H9 (cell line): ENCODE measurements around the gene MGLL. TPM values are rescaled to one million over a fixed set of nuclear protein-coding genes. Genes with fewer than 3 reads are reported as not detected.

ENCODE experiments used
- DNase-seq: peaks from one replicate; pipeline ENCODE4 v3.0.0-alpha.2; 2017
- H2AFZ ChIP-seq: one replicate; pipeline ENCODE4 v1.6.1; 2013; ENCODE audit warnings: mild to moderate bottlenecking, low read length, control low read depth, moderate library complexity
- H2AK5ac ChIP-seq: 2 replicates; pipeline ENCODE4 v1.6.1; 2013; ENCODE audit warnings: low read length, control low read depth, mixed read lengths; ENCODE audit not compliant: insufficient read length
- H2BK120ac ChIP-seq: one replicate; pipeline ENCODE4 v1.6.1; 2013; ENCODE audit warnings: low read depth, mild to moderate bottlenecking, low read length, control low read depth, inconsistent platforms; ENCODE audit not compliant: poor library complexity, severe bottlenecking
- H2BK12ac ChIP-seq: 2 replicates; pipeline ENCODE4 v1.6.1; 2013; ENCODE audit warnings: low read length, control low read depth, mixed read lengths, low read depth; ENCODE audit not compliant: insufficient read length
- H2BK15ac ChIP-seq: 2 replicates; pipeline ENCODE4 v1.6.1; 2013; ENCODE audit warnings: low read depth, low read length, control low read depth
- H2BK20ac ChIP-seq: one replicate; pipeline ENCODE4 v1.6.1; 2013; ENCODE audit warnings: low read depth, mild to moderate bottlenecking, low read length, control low read depth, inconsistent platforms; ENCODE audit not compliant: poor library complexity, severe bottlenecking
- H2BK5ac ChIP-seq: 2 replicates; pipeline ENCODE4 v1.6.1; 2013; ENCODE audit warnings: low read length, control low read depth, mixed read lengths; ENCODE audit not compliant: insufficient read length
- H3K14ac ChIP-seq: 2 replicates; pipeline ENCODE4 v1.6.1; 2013; ENCODE audit warnings: low read length, control low read depth; ENCODE audit not compliant: insufficient read depth
- H3K18ac ChIP-seq: 2 replicates; pipeline ENCODE4 v1.6.1; 2013; ENCODE audit warnings: low read depth, mild to moderate bottlenecking, mixed read lengths, low read length, control low read depth; ENCODE audit not compliant: insufficient read length
- H3K23ac ChIP-seq: 2 replicates; pipeline ENCODE4 v1.6.1; 2013; ENCODE audit warnings: low read length, control low read depth, mixed read lengths, low read depth; ENCODE audit not compliant: insufficient read length
- H3K23me2 ChIP-seq: 2 replicates; pipeline ENCODE4 v1.6.1; 2013; ENCODE audit warnings: low read depth, mild to moderate bottlenecking, mixed read lengths, low read length, control low read depth; ENCODE audit not compliant: insufficient read length, poor library complexity, severe bottlenecking
- H3K27ac ChIP-seq: 2 replicates; pipeline ENCODE4 v1.5.1; 2013; ENCODE audit warnings: low read length, control low read depth, mixed read lengths, low read depth; ENCODE audit not compliant: insufficient read length
- H3K27me3 ChIP-seq: 2 replicates; pipeline ENCODE4 v1.6.1; 2013; ENCODE audit warnings: low read length, control low read depth, inconsistent platforms; ENCODE audit not compliant: insufficient read depth
- H3K4ac ChIP-seq: 2 replicates; pipeline ENCODE4 v1.6.1; 2013; ENCODE audit warnings: low read depth, mild to moderate bottlenecking, control low read depth, inconsistent platforms, low read length, moderate library complexity
- H3K4me1 ChIP-seq: 2 replicates; pipeline ENCODE4 v1.6.1; 2013; ENCODE audit warnings: low read length, control low read depth, inconsistent platforms; ENCODE audit not compliant: insufficient read depth
- H3K4me2 ChIP-seq: 2 replicates; pipeline ENCODE4 v1.6.1; 2013; ENCODE audit warnings: low read length, control low read depth, mixed read lengths; ENCODE audit not compliant: insufficient read length, insufficient read depth
- H3K56ac ChIP-seq: 2 replicates; pipeline ENCODE4 v1.6.1; 2013; ENCODE audit warnings: low read depth, mild to moderate bottlenecking, mixed read lengths, low read length, control low read depth; ENCODE audit not compliant: insufficient read length
- H3K79me1 ChIP-seq: 2 replicates; pipeline ENCODE4 v1.6.1; 2013; ENCODE audit warnings: low read depth, mild to moderate bottlenecking, moderate library complexity, low read length, control low read depth, inconsistent platforms; ENCODE audit not compliant: insufficient read depth, poor library complexity, severe bottlenecking
- H3K79me2 ChIP-seq: 2 replicates; pipeline ENCODE4 v1.6.1; 2013; ENCODE audit warnings: low read length, control low read depth, inconsistent platforms; ENCODE audit not compliant: insufficient read depth
- H3K9ac ChIP-seq: 2 replicates; pipeline ENCODE4 v1.6.1; 2013; ENCODE audit warnings: low read length, control low read depth, mixed read lengths; ENCODE audit not compliant: insufficient read length; ENCODE audit errors: extremely low read depth
- H3K9me3 ChIP-seq: one replicate; pipeline ENCODE4 v1.6.1; 2013; ENCODE audit warnings: low read depth, low read length, inconsistent platforms; ENCODE audit not compliant: control insufficient read depth
- H3T11ph ChIP-seq: one replicate; pipeline ENCODE4 v1.6.1; 2013; ENCODE audit warnings: mild to moderate bottlenecking, low read length, control low read depth, inconsistent platforms
- H4K20me1 ChIP-seq: one replicate; pipeline ENCODE4 v1.6.1; 2013; ENCODE audit not compliant: control insufficient read depth, insufficient read length, insufficient read depth
- H4K5ac ChIP-seq: 2 replicates; pipeline ENCODE4 v1.6.1; 2013; ENCODE audit warnings: low read depth, mild to moderate bottlenecking, mixed read lengths, low read length, control low read depth; ENCODE audit not compliant: insufficient read length
- H4K8ac ChIP-seq: replicated peaks from 2 replicates; pipeline ENCODE4 v1.6.1; 2013; ENCODE audit warnings: low read length, control low read depth, mixed read lengths, low read depth; ENCODE audit not compliant: insufficient read length
- H4K91ac ChIP-seq: 2 replicates; pipeline ENCODE4 v1.6.1; 2013; ENCODE audit warnings: low read depth, mild to moderate bottlenecking, moderate library complexity, mixed read lengths, low read length, control low read depth; ENCODE audit not compliant: insufficient read length
- H3K27ac Mint-ChIP-seq, 3 experiments: 2 replicates in 2 of 3; 3 replicates in 1 of 3; pipeline ENCODE4 v1.8.0; 2020 to 2021; ENCODE audit warnings: mixed read lengths in 3 of 3, mild to moderate bottlenecking in 1 of 3, moderate library complexity in 1 of 3
- H3K27me3 Mint-ChIP-seq: 2 replicates; pipeline ENCODE4 v1.8.0; 2021; ENCODE audit warnings: low read depth, mild to moderate bottlenecking, moderate library complexity, mixed read lengths
- H3K36me3 Mint-ChIP-seq, 3 experiments: 2 replicates in 2 of 3; 3 replicates in 1 of 3; pipeline ENCODE4 v1.8.0; 2020 to 2021; ENCODE audit warnings: low read depth in 3 of 3, mixed read lengths in 3 of 3; ENCODE audit not compliant: insufficient read depth in 1 of 3
- H3K4me1 Mint-ChIP-seq, 2 experiments: 2 replicates each; pipeline ENCODE4 v1.8.0; 2020; ENCODE audit warnings: mixed read lengths in 2 of 2
- H3K4me3 Mint-ChIP-seq, 2 experiments: 2 replicates in 1 of 2; 3 replicates in 1 of 2; pipeline ENCODE4 v1.8.0; 2020 to 2021; ENCODE audit warnings: mild to moderate bottlenecking in 2 of 2, mixed read lengths in 2 of 2, moderate library complexity in 1 of 2
- H3K9me3 Mint-ChIP-seq, 2 experiments: 2 replicates in 1 of 2; 3 replicates in 1 of 2; pipeline ENCODE4 v1.8.0; 2020; ENCODE audit warnings: mild to moderate bottlenecking in 2 of 2, mixed read lengths in 2 of 2, moderate library complexity in 1 of 2
- CTCF ChIP-seq: fragments of 200-600 bp; sonication (generic); conservative IDR thresholded peaks from 3 replicates; pipeline ENCODE4 v1.8.0; 2021; ENCODE audit warnings: antibody characterized with exemption, mild to moderate bottlenecking
- WGBS: extraction: QIAGEN DNeasy Blood & Tissue Kit; methylation state at CpG from one replicate; pipeline ENCODE4 v1.1.7; 2013; ENCODE audit warnings: missing lambda C conversion rate, low lambda C conversion rate, mixed read lengths; ENCODE audit not compliant: insufficient read length; ENCODE audit errors: extremely low coverage; 5-methylcytosine and 5-hydroxymethylcytosine counted together
- total RNA-seq: library from RNA; stranded (reverse); gene quantifications from 2 replicates; pipeline ENCODE4 v1.2.1, GENCODE V29; 2021

The MGLL gene
- total RNA-seq, 1 experiment from 2014 or later = 0.11 TPM

DNA sequence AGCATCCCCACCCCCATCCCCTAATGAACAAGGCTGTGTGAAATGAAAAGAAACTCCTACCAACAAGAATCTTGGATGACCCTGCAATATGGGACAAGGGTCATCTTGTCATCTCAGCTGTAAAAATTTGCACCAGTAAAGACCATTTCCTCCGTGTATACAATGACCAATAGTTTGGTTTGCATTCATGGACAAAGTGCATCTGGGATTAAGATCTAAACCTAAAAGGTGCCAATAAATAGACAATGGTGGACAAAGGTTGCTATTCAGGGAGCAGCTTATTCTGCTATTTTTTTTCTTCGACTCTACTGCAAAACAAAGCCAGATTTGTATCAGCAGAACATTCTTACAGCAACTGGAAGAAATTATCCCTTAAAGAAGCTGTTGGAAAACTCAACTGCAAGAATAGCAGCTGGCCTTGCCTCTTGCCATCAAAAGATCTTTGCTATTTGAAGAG, 8.0 kb downstream of the MGLL start:
- Histone ChIP-seq H4K20me1 (no peaks in the 10 kb centered on the region), H3K27me3 (no peaks in the 10 kb centered on the region), H3K23me2 (no peaks in the 10 kb centered on the region), H4K5ac (no peak overlapping the region), H2BK120ac (no peak overlapping the region), H3K4ac (no peak overlapping the region), H2BK20ac (no peak overlapping the region), H3K9ac (no peak overlapping the region), H2BK15ac (no peak overlapping the region), H2BK5ac (no peak overlapping the region), H3T11ph (no peak overlapping the region), H3K23ac (no peak overlapping the region), H3K14ac (no peak overlapping the region), H3K9me3 (no peaks in the 10 kb centered on the region), H2AK5ac (no peak overlapping the region), H3K56ac (no peak overlapping the region), H4K8ac (no peak overlapping the region), H3K79me2 (no peaks in the 10 kb centered on the region), H3K18ac (no peak overlapping the region), H3K4me2 (no peak overlapping the region), H4K91ac (no peak overlapping the region), H3K4me1 (no peaks in the 10 kb centered on the region), H2BK12ac (no peak overlapping the region), H3K27ac (no peak overlapping the region), H2AFZ (no peak overlapping the region), H3K79me1 (no peaks in the 10 kb centered on the region)
- no peak for TF ChIP-seq CTCF
- H3K27me3 Mint-ChIP-seq = peaks cover 30% of the 10 kb centered on the region
- H3K36me3 Mint-ChIP-seq = no peaks in the 10 kb centered on the region; a peak in 2 of 7 replicates
- no peak for DNase-seq
- H3K9me3 Mint-ChIP-seq = peaks cover 0 to 2% of the 10 kb centered on the region in 2 experiments; a peak in 1 of 5 replicates
- no CpG with 5 or more reads among the region's 2 CpGs for WGBS
- H3K27ac Mint-ChIP-seq = no peak overlapping the region
- H3K4me3 Mint-ChIP-seq = no peak overlapping the region
- H3K4me1 Mint-ChIP-seq = peaks cover 0 to 4% of the 10 kb centered on the region in 2 experiments; a peak in 1 of 4 replicates
